ENCODE results near the gene UNC45B. TPM values are rescaled to one million over a fixed set of nuclear protein-coding genes. Genes with fewer than 3 reads are reported as not detected.

UNC45B gene
- total RNA-seq, 1 experiment from 2014 or later: not detected

DNA sequence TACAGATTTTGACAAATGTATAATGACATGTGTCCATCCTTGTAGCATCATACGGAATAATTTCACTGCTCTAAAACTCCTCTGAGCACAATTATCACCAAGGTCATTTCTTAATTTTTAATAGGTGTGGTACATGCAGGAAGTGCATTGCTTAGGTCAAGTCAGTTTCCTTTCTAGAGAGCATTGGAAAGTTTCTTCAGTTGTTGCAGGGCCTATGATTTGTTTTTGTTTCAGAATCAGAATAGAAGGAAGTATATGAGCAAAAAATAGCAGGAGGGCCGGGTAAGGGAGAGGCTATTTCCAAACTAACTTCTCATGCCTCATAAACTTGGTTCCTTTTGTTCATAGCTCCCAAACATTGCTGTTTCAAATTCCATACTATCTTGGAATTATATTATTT is 71.3 kb downstream of the UNC45B start:
- Histone ChIP-seq H3K27me3 (replicated peaks; ENCODE audit: control insufficient read depth, insufficient read depth, low read length) (no peaks in the 10 kb centered on the region; the same call in none of the 2 replicates), H3K36me3 (ENCODE audit: control insufficient read depth, insufficient read depth, low read length) (no peaks in the 10 kb centered on the region), H3K9me3 (peaks cover 14% of the 10 kb centered on the region; the same call in 1 of the 2 replicates), H3K4me3 (ENCODE audit: low read depth, low read length) (no peak overlapping the region), H3K4me1 (no peaks in the 10 kb centered on the region)
- intact Hi-C loops (cut with micrococcal nuclease; ENCODE audit: unreplicated experiment): no loop called here
- TF ChIP-seq, protein P1, sequence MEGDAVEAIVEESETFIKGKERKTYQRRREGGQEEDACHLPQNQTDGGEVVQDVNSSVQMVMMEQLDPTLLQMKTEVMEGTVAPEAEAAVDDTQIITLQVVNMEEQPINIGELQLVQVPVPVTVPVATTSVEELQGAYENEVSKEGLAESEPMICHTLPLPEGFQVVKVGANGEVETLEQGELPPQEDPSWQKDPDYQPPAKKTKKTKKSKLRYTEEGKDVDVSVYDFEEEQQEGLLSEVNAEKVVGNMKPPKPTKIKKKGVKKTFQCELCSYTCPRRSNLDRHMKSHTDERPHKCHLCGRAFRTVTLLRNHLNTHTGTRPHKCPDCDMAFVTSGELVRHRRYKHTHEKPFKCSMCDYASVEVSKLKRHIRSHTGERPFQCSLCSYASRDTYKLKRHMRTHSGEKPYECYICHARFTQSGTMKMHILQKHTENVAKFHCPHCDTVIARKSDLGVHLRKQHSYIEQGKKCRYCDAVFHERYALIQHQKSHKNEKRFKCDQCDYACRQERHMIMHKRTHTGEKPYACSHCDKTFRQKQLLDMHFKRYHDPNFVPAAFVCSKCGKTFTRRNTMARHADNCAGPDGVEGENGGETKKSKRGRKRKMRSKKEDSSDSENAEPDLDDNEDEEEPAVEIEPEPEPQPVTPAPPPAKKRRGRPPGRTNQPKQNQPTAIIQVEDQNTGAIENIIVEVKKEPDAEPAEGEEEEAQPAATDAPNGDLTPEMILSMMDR (IDR thresholded peaks at IDR 0.05; ENCODE audit: insufficient read depth in 1 of 2, low read depth in 1 of 2, low read length in 1 of 2, severe bottlenecking in 1 of 2, unreplicated experiment in 1 of 2): no peak
- BruUV-seq (replicated peaks): no TSS peak
- no peak for DNase-seq
- Mint-ChIP-seq H3K4me1 (ENCODE audit: low read depth, unreplicated experiment) (no peaks in the 10 kb centered on the region), H3K36me3 (ENCODE audit: insufficient read depth, unreplicated experiment) (no peaks in the 10 kb centered on the region), H3K4me3 (ENCODE audit: unreplicated experiment) (no peak overlapping the region), H3K27ac (ENCODE audit: unreplicated experiment) (no peak overlapping the region), H3K9me3 (ENCODE audit: unreplicated experiment) (peaks cover 13% of the 10 kb centered on the region), H3K27me3 (ENCODE audit: insufficient read depth, unreplicated experiment) (peaks cover 10% of the 10 kb centered on the region)
- POLR2A ChIA-PET: no interaction called here
- CTCF ChIA-PET: no interaction called here

DNA sequence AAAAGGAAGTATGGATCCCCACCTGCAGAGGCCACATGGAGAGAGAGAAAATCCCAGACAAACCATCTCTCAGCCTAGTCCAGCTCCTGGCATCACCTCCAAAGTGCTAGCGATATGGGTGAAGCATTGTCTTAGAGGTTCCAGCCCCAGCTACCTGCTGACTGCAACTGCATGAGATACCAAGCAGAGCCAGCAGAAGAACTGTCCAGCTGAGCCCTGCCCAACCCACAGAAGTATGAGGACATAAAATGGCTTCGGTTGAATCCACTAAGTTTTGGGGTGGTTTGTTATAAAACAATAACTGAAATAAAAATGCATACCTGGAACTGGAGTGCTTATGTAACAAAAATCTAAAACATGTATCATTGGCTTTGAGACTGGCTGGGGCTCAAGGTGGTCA is 74.8 kb downstream of the UNC45B start:
- POLR2A ChIA-PET: no interaction called here
- no peak for DNase-seq
- Histone ChIP-seq H3K4me3 (ENCODE audit: low read depth, low read length) (no peak overlapping the region), H3K4me1 (no peaks in the 10 kb centered on the region), H3K36me3 (ENCODE audit: control insufficient read depth, insufficient read depth, low read length) (no peaks in the 10 kb centered on the region), H3K9me3 (peaks cover 14% of the 10 kb centered on the region; the same call in 1 of the 2 replicates), H3K27me3 (replicated peaks; ENCODE audit: control insufficient read depth, insufficient read depth, low read length) (no peaks in the 10 kb centered on the region)
- H3K4me3 Mint-ChIP-seq (ENCODE audit: unreplicated experiment): no peak overlapping the region
- H3K9me3 Mint-ChIP-seq (ENCODE audit: unreplicated experiment): peaks cover 19% of the 10 kb centered on the region
- TF ChIP-seq, protein P1 (IDR thresholded peaks at IDR 0.05; ENCODE audit: insufficient read depth in 1 of 2, low read depth in 1 of 2, low read length in 1 of 2, severe bottlenecking in 1 of 2, unreplicated experiment in 1 of 2): no peak
- no peaks in the 10 kb centered on the region for H3K4me1 Mint-ChIP-seq (ENCODE audit: low read depth, unreplicated experiment)
- no peaks in the 10 kb centered on the region for H3K36me3 Mint-ChIP-seq (ENCODE audit: insufficient read depth, unreplicated experiment)
- no peak overlapping the region for H3K27ac Mint-ChIP-seq (ENCODE audit: unreplicated experiment)
- BruUV-seq (replicated peaks): no TSS peak
- CTCF ChIA-PET: no interaction called here
- peaks cover 4% of the 10 kb centered on the region for H3K27me3 Mint-ChIP-seq (ENCODE audit: insufficient read depth, unreplicated experiment)
- intact Hi-C loops (cut with micrococcal nuclease; ENCODE audit: unreplicated experiment): no loop called here

DNA sequence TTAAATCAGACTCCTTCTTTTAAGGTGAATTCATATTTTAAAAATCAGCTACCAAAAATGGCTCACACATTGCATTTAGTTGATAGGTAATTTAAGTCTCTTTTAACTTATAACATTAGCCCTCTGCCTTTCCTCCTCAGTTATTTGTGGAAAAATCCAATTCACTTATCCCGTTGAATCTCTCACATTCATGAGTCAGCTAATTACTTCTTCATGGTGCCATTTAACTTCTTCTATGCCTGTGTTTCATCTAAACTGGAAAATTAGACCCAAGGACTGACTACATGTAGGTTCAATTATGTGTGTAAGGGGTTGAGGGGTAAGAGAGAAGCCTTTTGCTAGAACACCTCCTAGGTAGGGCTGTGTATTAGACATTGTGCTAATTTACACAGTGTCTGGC is 76.8 kb downstream of the UNC45B start:
- Mint-ChIP-seq H3K9me3 (ENCODE audit: unreplicated experiment) (peaks cover 19% of the 10 kb centered on the region), H3K4me1 (ENCODE audit: low read depth, unreplicated experiment) (no peaks in the 10 kb centered on the region), H3K4me3 (ENCODE audit: unreplicated experiment) (no peak overlapping the region), H3K36me3 (ENCODE audit: insufficient read depth, unreplicated experiment) (no peaks in the 10 kb centered on the region), H3K27me3 (ENCODE audit: insufficient read depth, unreplicated experiment) (peaks cover 7% of the 10 kb centered on the region), H3K27ac (ENCODE audit: unreplicated experiment) (no peak overlapping the region)
- peaks cover 14% of the 10 kb centered on the region; the same call in 1 of the 2 replicates for H3K9me3 ChIP-seq
- no peak for DNase-seq
- intact Hi-C loops (cut with micrococcal nuclease; ENCODE audit: unreplicated experiment): no loop called here
- H3K27me3 ChIP-seq (replicated peaks; ENCODE audit: control insufficient read depth, insufficient read depth, low read length): no peaks in the 10 kb centered on the region
- no TSS peak for BruUV-seq (replicated peaks)
- no peaks in the 10 kb centered on the region for H3K4me1 ChIP-seq
- H3K4me3 ChIP-seq (ENCODE audit: low read depth, low read length): no peak overlapping the region
- H3K36me3 ChIP-seq (ENCODE audit: control insufficient read depth, insufficient read depth, low read length): no peaks in the 10 kb centered on the region; the same call in 1 of the 2 replicates
- TF ChIP-seq, protein P1 (IDR thresholded peaks at IDR 0.05; ENCODE audit: insufficient read depth in 1 of 2, low read depth in 1 of 2, low read length in 1 of 2, severe bottlenecking in 1 of 2, unreplicated experiment in 1 of 2): no peak
- ChIA-PET POLR2A (no interaction called here), CTCF (no interaction called here)

Measured in Caco-2 (cell line).